ENCODE data around the gene OPA3. TPM values are rescaled to one million over a fixed set of nuclear protein-coding genes. Genes with fewer than 3 reads are reported as not detected.

The OPA3 gene
- total RNA-seq, 2 donors from 2014 or later: 8.4 to 13.1 TPM

- Histone ChIP-seq H3K9me3 (no peaks in the 10 kb centered on the region), H3K4me1 (ENCODE audit: control insufficient read depth in 1 of 2, low read depth in 2 of 2) (peaks cover 5 to 6% of the 10 kb centered on the region in 2 donors), H3K4me3 (no peak overlapping the region), H3K27ac (no peak overlapping the region), H3K27me3 (replicated peaks; ENCODE audit: insufficient read depth) (no peaks in the 10 kb centered on the region), H3K36me3 (no peaks in the 10 kb centered on the region)
- ATAC-seq (ENCODE audit: insufficient number of reproducible peaks, low FRiP score, low read depth) (no peak), DNase-seq (ENCODE audit: low spot score) (no peak)
- TF ChIP-seq CTCF (IDR thresholded peaks at IDR 0.05): no peak
Observed at GRCh38 chr19:45578861-45579260, 5.7 kb downstream of the OPA3 start.

DNA sequence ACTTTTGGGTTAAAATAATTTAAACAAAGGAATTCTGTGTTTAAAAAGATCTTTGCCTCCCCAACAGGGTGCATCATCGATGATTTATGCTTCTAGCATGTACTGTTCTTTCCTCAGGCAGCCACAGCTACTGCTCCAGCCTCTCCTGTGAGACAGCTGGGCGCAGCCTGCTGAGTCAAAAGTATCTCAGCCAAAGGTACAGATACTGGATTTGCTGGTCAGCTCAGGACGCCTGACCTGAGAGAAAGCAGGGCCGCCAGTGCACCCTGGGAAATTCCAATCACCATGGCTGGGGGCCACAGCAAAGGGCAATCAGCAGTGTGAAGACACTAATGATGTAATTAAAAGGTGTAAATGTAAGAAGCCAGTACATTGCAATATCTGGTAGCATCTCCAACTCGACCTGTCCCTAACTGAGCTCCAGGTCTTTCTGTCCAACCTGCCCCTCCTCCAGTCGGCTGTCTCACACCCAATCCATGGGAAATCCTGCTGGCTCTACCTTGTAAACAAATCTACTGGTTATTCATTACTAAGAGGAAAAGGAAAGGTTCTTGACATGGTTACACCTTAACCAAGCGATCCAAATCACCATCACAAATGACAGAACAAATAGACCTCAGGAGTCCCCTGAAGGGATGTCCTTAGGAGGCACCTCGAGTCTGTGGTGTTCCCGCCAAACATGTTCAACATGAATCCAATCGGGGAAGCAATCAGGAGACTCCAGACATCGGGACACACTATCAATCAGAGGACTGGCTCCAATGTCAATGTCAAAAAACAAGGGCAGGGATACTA, 7.3 kb downstream of the OPA3 start:
- no peaks in the 10 kb centered on the region for H3K9me3 ChIP-seq
- no peak for TF ChIP-seq CTCF (IDR thresholded peaks at IDR 0.05)
- no peaks in the 10 kb centered on the region for H3K27me3 ChIP-seq (replicated peaks; ENCODE audit: insufficient read depth)
- no peak overlapping the region for H3K27ac ChIP-seq
- no peak for DNase-seq (ENCODE audit: low spot score)
- H3K4me3 ChIP-seq: no peak overlapping the region
- ATAC-seq (ENCODE audit: insufficient number of reproducible peaks, low FRiP score, low read depth): no peak
- H3K36me3 ChIP-seq: no peaks in the 10 kb centered on the region
- no peaks in the 10 kb centered on the region for H3K4me1 ChIP-seq (ENCODE audit: control insufficient read depth in 1 of 2, low read depth in 2 of 2)

- DNase-seq (ENCODE audit: low spot score) (no peak), ATAC-seq (ENCODE audit: insufficient number of reproducible peaks, low FRiP score, low read depth) (no peak)
- Histone ChIP-seq H3K27ac (no peak overlapping the region), H3K9me3 (no peaks in the 10 kb centered on the region), H3K36me3 (no peaks in the 10 kb centered on the region), H3K4me3 (no peak overlapping the region), H3K27me3 (replicated peaks; ENCODE audit: insufficient read depth) (no peaks in the 10 kb centered on the region), H3K4me1 (ENCODE audit: control insufficient read depth in 1 of 2, low read depth in 2 of 2) (no peaks in the 10 kb centered on the region)
- TF ChIP-seq CTCF (IDR thresholded peaks at IDR 0.05): no peak
Observed at GRCh38 chr19:45576682-45577081, 7.9 kb downstream of the OPA3 start.

- H3K27me3 ChIP-seq (replicated peaks; ENCODE audit: insufficient read depth): no peaks in the 10 kb centered on the region
- no peak for DNase-seq (ENCODE audit: low spot score)
- TF ChIP-seq CTCF (IDR thresholded peaks at IDR 0.05): no peak
- no peaks in the 10 kb centered on the region for H3K36me3 ChIP-seq
- H3K4me1 ChIP-seq (ENCODE audit: control insufficient read depth in 1 of 2, low read depth in 2 of 2): no peaks in the 10 kb centered on the region
- no peak overlapping the region for H3K4me3 ChIP-seq
- no peaks in the 10 kb centered on the region for H3K9me3 ChIP-seq
- ATAC-seq (ENCODE audit: insufficient number of reproducible peaks, low FRiP score, low read depth): no peak
- H3K27ac ChIP-seq: no peak overlapping the region
Observed at GRCh38 chr19:45575216-45575615, 9.4 kb downstream of the OPA3 start.

GRCh38 chr19:45574526-45574925, 10.1 kb downstream of the OPA3 start:
- TF ChIP-seq CTCF (IDR thresholded peaks at IDR 0.05): no peak
- Histone ChIP-seq H3K4me1 (ENCODE audit: control insufficient read depth in 1 of 2, low read depth in 2 of 2) (peaks cover 0 to 6% of the 10 kb centered on the region in 2 donors), H3K36me3 (no peaks in the 10 kb centered on the region), H3K9me3 (no peaks in the 10 kb centered on the region), H3K27me3 (replicated peaks; ENCODE audit: insufficient read depth) (no peaks in the 10 kb centered on the region), H3K27ac (no peak overlapping the region), H3K4me3 (no peak overlapping the region)
- DNase-seq (ENCODE audit: low spot score) (no peak), ATAC-seq (ENCODE audit: insufficient number of reproducible peaks, low FRiP score, low read depth) (no peak)

All from thoracic aorta (tissue), 2 donors.